Mesenteric fat pad (tissue), 1 donor: ENCODE measurements around the gene STXBP6. TPM values are rescaled to one million over a fixed set of nuclear protein-coding genes. Genes with fewer than 3 reads are reported as not detected.
"Not testable (repeated sequence)": the region's sequence is repeated elsewhere in the genome, so short reads cannot be mapped to it uniquely, and the experiment has no call there.

ENCODE experiments used
- DNase-seq: peaks from one replicate; pipeline ENCODE4 v3.0.0-alpha.2; 2020; ENCODE audit warnings: low spot score
- total RNA-seq: library from RNA; stranded (reverse); fragmentation: NEBNext Ultra II Directional; extraction: Animal tissue kit (Norgen Biotek cat#: 25700); gene quantifications from one replicate; pipeline ENCODE4 v1.2.1, GENCODE V29; 2021
- donor health status: DM: yes; HTN: yes; CAD: no.

The STXBP6 gene
- total RNA-seq, 1 donor from 2014 or later = 2.4 TPM

DNA sequence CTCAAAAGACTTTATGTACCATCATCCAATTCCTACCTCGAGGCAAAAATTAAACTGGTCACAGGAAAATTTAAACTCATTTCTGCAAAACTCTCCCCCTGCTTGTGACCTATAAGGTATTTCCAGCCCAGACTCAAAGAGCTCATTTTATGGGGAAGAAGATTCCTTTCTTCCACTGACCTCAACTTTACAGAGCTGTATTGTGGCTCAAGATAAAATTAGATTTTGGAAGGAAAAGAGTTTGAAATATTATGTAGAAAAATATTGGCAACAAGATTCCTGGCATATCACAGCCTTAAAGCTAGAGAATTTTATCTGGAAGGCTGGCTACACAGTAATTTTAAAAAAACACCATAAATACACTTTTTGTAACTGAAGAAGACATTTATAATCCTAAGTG lies 91.7 kb downstream of the STXBP6 start:
- no peak for DNase-seq

- no peak for DNase-seq
Measured at GRCh38 chr14:24957814-24958213, 92.1 kb downstream of the STXBP6 start.

- DNase-seq = no peak
Measured at GRCh38 chr14:24956104-24956503, 93.8 kb downstream of the STXBP6 start.

GRCh38 chr14:24954700-24955037 lies 95.3 kb downstream of the STXBP6 start:
- no peak for DNase-seq

DNA sequence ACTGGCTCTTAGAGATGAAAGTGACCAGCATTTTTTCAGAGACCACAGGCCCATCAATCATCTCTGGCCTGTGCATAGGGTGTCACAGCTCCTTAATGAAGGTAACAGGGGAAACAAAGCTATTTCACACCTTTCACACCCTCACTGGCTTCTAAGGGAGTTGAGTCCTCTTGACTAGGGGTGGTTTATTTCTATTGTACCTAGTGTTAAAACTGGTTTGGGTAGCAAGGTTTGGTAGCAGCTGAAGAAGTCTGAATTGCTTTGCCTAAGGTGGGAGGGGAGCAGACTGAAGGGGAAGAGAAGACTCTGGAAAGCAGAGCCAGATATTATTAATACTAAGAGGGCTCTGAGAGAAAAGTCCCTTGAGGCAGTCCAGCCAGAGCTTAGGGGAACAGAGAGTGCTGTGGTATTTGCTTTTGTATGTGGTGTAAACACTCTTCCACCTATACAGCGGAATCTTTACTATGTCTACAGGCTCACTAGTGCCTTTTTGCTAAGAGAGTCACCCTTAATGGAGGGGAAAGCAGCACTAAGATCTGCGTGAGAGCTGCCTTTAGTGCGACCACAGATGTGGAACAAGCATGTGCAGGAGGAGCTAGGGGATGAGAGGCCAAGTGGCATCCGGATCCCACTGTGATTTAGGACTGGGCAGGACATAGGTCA lies 95.8 kb downstream of the STXBP6 start:
- no peak for DNase-seq

- DNase-seq = no peak
Measured at GRCh38 chr14:24952851-24953666, 96.9 kb downstream of the STXBP6 start.

GRCh38 chr14:24948261-24948847 lies 101.6 kb downstream of the STXBP6 start:
- no peak for DNase-seq

DNA sequence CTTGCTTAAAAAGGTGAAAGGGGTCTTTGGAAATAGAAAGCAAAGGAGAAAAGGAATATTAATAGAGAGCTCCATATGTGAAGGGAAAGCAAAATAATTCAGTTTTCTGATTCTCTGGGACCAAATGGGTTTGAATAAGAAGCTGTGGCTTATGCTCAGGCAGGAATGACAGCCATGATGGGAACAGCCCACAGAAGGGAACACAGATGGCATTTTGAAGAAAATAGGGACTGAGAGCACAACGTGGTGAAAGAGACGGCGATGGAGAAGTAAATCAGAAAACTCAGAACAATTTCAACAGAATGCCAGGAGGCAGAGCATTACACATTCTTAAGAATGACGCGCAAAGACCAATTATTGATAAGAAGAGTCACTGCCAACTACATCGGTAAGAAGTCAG lies 102.8 kb downstream of the STXBP6 start:
- no peak for DNase-seq

- DNase-seq = no peak
Measured at GRCh38 chr14:24944800-24945199, 105.1 kb downstream of the STXBP6 start.

DNA sequence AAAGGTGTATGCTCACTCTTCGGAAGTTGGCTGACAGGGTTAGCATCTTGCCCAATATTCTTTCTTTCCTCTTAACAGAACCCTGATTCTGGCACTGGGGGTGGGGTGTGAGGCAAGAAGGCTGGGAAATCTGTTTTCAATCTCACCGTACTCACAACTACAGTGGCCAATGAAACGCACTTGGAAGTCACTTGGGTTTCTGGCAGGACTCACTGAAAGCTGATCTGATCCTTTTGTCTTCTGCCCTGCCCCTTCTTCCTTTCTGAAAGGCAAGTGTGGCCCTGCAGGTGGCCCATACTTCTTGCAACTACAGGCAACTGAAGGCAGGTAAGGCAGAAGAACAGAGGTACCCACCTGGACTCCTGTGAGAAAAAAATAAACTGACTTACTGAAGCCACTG lies 106.9 kb downstream of the STXBP6 start:
- no peak for DNase-seq

- no peak for DNase-seq
Measured at GRCh38 chr14:24941719-24942118, 108.2 kb downstream of the STXBP6 start.

GRCh38 chr14:24940213-24940783 lies 109.6 kb downstream of the STXBP6 start:
- no peak for DNase-seq

- no peak for DNase-seq
Measured at GRCh38 chr14:24938593-24938992, 111.4 kb downstream of the STXBP6 start.

DNA sequence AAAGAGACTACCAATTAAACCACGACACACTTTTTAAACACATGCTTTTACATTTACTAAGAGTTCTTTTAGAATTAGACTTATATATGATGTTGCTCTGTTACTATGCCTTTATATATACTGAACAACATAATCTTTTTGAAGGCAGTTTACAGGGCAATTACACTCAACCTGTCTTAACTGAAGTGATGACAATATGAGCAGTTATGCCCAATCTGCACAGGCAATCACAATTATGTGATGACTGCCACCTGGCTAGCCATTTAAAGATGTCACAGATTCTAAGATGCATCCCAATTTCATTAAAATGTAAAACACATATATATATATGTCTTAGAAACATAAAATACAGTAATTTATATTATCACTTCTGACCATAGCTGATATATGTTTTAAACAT lies 112.6 kb downstream of the STXBP6 start:
- DNase-seq = no peak

DNA sequence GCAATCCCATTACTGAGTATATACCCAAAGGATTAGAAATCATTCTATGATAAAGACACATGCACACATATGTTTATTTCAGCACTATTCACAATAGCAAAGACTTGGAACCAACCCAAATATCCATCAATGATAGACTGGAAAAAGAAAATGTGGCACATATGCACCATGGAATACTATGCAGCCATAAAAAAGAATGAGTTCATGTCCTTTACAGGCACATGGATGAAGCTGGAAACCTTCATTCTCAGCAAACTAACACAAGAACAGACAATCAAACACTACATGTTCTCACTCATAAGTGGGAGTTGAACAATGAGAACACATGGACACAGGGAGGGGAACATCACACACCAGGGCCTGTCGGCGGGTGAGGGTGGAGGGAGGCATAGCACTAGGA lies 113.2 kb downstream of the STXBP6 start:
- DNase-seq = not testable (repeated sequence)

GRCh38 chr14:24935796-24936195 lies 114.2 kb downstream of the STXBP6 start:
- no peak for DNase-seq

DNA sequence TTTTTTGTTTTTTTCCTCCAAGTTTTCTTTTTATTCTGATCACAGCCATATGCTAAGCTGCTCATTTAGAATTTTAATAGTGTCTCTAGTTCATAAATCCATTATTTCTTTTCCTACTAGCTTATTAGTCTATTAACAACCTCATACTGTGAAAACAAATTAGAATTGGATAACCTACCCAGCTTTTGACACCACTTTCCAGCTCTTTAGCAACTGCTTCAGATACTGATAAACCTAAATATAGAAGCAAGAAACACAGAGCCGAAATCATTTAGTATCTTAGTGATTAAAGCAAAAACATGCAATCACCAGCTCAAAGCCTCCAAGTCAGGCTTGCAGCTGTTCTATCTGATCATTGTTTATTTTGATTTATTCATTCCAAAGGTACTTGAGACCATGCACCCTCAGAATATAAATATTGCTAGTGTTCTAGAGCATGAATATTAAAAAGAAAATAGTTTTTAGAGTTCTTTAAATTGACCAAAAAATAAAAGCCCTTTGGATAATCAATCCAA lies 121.5 kb downstream of the STXBP6 start:
- no peak for DNase-seq

GRCh38 chr14:24927809-24928208 lies 122.1 kb downstream of the STXBP6 start:
- DNase-seq = no peak

GRCh38 chr14:24925771-24926374 lies 124.1 kb downstream of the STXBP6 start:
- DNase-seq = no peak

- no peak for DNase-seq
Measured at GRCh38 chr14:24924544-24924943, 125.4 kb downstream of the STXBP6 start.

DNA sequence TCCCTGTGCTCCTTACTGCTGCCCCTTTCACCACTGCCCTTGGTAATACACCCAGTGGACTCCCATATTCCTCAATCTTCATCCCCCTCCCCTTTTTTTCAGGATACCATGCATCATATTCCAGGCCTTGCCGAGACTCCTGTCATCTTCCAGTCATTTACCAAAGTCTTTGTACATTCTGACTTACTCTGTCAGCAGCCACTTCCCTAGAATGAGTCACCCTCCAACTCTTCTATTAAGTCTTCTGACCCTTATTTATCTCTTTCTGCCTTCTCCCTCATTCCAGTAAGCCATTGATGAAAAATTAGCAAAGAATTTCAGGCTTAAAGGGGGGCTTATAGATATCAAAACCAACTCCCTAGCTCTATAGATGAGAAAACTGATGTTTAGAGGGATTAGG lies 128.0 kb downstream of the STXBP6 start:
- no peak for DNase-seq
